Ectodermal cell (in vitro differentiated cells): ENCODE measurements around the gene FEM1B.

Source experiments
- H3K27ac ChIP-seq: 2 replicates; pipeline ENCODE4 v1.7.0; 2013; ENCODE audit warnings: mild to moderate bottlenecking, low read depth, low read length; ENCODE audit not compliant: insufficient read depth, poor library complexity, severe bottlenecking
- H3K27me3 ChIP-seq: 2 replicates; pipeline ENCODE4 v1.7.0; 2013; ENCODE audit warnings: mild to moderate bottlenecking, low read length; ENCODE audit not compliant: insufficient read depth, control insufficient read depth, poor library complexity, severe bottlenecking
- H3K36me3 ChIP-seq: one replicate; pipeline ENCODE4 v1.7.0; 2013; ENCODE audit warnings: low read length; ENCODE audit not compliant: control insufficient read depth, insufficient read depth
- H3K4me1 ChIP-seq: one replicate; pipeline ENCODE4 v1.7.0; 2013; ENCODE audit warnings: low read length; ENCODE audit not compliant: control insufficient read depth, insufficient read depth
- H3K4me3 ChIP-seq: 2 replicates; pipeline ENCODE4 v1.7.0; 2013; ENCODE audit warnings: low read depth, low read length, control low read depth; ENCODE audit not compliant: insufficient read depth
- H3K9me3 ChIP-seq: 2 replicates; pipeline ENCODE4 v1.7.0; 2013; ENCODE audit warnings: mild to moderate bottlenecking, low read length, moderate library complexity; ENCODE audit not compliant: control insufficient read depth
- WGBS, 2 experiments: methylation state at CpG; one replicate each; pipeline ENCODE4 v1.1.7; 2013; ENCODE audit warnings: missing lambda C conversion rate in 2 of 2; 5-methylcytosine and 5-hydroxymethylcytosine counted together

Gene FEM1B

DNA sequence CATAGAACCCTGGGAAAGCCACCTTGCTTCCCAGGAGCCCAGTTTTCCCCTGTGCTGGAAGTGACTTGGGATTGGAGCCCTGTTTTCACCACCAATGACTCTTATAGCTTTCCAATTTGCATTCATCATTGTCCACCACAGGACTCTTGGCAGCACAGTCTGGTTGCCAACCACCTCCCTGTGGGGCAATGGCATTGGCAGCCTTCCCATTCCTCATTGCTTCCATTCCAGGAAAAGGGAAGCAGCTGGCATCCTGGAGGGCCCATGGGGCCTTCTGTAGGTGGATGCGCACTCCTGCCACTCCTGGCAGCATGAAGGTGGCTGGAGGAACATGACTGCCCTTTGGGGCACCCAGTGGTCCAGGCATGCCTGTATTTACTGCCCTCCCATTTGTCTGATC is 57.7 kb downstream of the FEM1B start:
- H3K27ac ChIP-seq, result no peak overlapping the region
- peaks cover 19% of the 10 kb centered on the region for H3K4me1 ChIP-seq
- H3K9me3 ChIP-seq, result no peaks in the 10 kb centered on the region
- no peaks in the 10 kb centered on the region for H3K27me3 ChIP-seq
- H3K4me3 ChIP-seq, result no peak overlapping the region
- no peaks in the 10 kb centered on the region for H3K36me3 ChIP-seq
- 97% methylated on average over 1 of the region's 1 CpG for whole genome bisulfite sequencing, 2 experiments

DNA sequence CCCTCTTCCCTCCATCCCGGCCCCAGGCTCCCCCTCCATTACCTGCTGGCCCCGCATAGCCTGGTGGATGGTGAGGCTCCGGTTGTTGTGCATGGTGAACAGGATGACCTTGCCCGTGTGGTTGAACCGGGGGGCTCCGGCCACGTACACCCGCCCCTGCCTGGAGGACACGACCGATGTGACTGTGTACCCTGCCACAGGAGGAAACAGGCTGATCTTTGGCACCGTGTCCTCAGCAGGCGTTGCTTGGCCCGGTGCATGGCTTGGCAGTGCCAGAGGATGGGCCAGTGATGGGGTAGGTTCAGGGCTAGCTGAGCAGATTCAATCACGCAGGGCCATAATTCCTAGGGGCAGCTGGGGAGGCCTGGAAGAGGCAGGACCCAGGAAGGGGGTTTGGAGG is 58.1 kb downstream of the FEM1B start:
- Histone ChIP-seq H3K36me3 (no peaks in the 10 kb centered on the region), H3K27ac (no peak overlapping the region)
- WGBS, 2 experiments, result 95 to 96% methylated on average over 14 of the region's 14 CpGs

DNA sequence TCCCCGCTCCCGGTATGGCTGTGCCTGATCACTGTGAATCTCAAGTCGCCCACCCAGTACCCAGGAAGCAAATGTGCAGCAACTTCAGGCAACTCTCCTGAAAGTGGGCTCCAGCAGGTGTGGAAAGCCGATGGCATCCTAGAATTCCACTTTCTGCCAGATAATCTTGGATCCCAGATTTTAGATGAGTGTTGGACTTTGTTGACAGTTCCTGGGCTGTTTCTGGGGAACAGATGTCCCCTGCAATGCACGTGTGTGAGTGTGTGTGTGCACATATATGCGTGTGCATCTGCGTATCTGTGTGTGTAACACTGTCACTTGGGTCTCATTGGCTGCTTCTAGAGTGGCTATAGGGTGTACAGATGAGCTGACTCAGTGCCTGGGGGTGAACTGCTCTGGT is 59.0 kb downstream of the FEM1B start:
- Histone ChIP-seq H3K36me3 (no peaks in the 10 kb centered on the region), H3K27ac (no peak overlapping the region), H3K27me3 (no peaks in the 10 kb centered on the region), H3K4me1 (peaks cover 13% of the 10 kb centered on the region), H3K4me3 (no peak overlapping the region), H3K9me3 (no peaks in the 10 kb centered on the region)
- 72 to 73% methylated on average over 7 of the region's 7 CpGs for WGBS, 2 experiments

More for the DNA sequence above, 58.1 kb downstream of the FEM1B start:
- Histone ChIP-seq H3K4me3 (no peak overlapping the region), H3K4me1 (peaks cover 15% of the 10 kb centered on the region), H3K9me3 (no peaks in the 10 kb centered on the region), H3K27me3 (no peaks in the 10 kb centered on the region)

DNA sequence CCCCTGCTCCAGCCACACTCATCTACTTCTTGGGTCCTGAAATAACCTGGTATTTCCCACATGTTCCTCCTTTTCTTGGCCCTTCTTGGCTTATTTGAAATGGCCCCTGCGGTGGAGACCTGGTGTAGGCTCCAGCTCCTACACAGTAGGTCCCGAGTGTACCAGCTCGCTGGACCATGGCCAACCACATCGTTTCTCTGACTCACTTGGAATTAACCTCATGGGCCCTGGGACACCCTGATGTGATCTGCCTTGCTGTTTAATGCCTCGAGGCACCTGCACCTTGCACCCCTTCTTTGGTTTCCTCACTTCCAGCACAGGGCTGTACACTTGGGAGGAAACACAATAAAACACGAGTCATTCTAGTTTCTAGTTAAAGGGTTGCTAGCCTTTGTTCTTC is 60.3 kb downstream of the FEM1B start:
- Histone ChIP-seq H3K27ac (no peak overlapping the region), H3K4me3 (no peak overlapping the region), H3K4me1 (peaks cover 13% of the 10 kb centered on the region), H3K9me3 (no peaks in the 10 kb centered on the region), H3K36me3 (no peaks in the 10 kb centered on the region), H3K27me3 (no peaks in the 10 kb centered on the region)
- WGBS, 2 experiments, result 93 to 95% methylated on average over 6 of the region's 6 CpGs

DNA sequence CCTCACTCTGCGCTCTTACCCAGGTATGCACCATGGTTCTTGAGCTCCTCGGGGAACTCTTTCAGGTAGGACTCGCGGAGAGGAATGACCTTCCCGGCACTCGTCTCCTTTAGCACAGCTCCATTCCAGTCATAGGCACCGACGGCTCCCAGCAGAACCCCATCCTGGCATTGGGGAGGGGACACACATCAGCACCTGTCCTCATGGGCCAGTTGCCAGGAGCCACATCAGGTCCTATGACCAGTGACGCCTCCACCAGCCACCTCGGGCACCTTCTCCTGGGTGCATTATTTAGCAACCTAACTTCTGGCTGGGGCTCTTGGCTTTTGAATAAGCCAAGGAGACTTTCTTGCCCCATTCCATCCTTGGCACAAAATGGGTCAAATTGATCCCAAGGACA is 61.9 kb downstream of the FEM1B start:
- Histone ChIP-seq H3K4me3 (no peak overlapping the region), H3K36me3 (no peaks in the 10 kb centered on the region), H3K4me1 (peaks cover 13% of the 10 kb centered on the region), H3K27ac (no peak overlapping the region), H3K27me3 (no peaks in the 10 kb centered on the region), H3K9me3 (no peaks in the 10 kb centered on the region)
- WGBS, 2 experiments, result 94% methylated on average over 10 of the region's 10 CpGs

DNA sequence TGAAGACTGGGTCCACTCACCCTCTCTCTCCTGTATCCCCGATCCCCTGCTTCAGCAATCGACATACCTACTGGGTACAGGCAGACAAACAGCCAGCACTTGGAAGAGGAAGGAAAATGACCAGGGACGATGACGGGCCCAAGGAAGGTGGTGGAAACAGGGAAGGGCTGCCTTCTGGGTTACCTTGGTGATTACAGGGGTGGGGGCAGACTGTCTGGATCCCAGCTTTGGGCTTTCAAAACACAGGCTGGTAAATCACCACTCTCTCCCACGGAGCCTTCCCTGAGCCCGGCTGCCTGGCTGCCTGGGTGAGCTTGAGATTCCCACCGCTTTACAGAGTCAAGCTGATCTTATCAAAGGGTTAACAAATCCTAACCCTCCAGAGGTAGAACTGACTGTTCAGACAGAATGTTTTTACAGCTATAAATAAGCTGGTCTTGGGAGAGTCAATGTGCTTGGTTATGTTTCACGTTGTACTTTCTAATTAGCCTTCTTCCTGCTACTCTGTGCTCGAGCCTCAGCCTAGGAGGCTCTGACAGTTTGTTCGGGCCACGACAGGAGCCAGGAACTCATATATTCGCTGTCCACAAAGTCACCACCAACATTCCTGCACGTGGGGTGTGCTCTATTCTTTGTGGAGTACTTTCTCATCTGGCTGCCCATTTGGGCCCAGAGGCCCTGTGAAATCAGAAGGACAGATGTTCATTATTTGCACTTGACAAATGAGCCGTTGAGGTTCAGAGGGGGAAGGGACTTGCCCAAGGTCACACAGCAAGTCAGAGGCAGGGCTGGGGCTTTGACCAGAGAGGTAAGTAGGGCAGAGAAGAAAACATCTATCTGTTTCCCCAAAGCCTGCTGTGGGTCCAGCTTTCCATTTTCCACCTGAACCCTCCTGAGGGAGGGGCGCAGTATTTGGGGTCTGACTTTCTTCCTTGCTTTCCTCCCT is 63.5 kb downstream of the FEM1B start:
- no peaks in the 10 kb centered on the region for H3K36me3 ChIP-seq
- WGBS, 2 experiments, result 79 to 82% methylated on average over 15 of the region's 15 CpGs

DNA sequence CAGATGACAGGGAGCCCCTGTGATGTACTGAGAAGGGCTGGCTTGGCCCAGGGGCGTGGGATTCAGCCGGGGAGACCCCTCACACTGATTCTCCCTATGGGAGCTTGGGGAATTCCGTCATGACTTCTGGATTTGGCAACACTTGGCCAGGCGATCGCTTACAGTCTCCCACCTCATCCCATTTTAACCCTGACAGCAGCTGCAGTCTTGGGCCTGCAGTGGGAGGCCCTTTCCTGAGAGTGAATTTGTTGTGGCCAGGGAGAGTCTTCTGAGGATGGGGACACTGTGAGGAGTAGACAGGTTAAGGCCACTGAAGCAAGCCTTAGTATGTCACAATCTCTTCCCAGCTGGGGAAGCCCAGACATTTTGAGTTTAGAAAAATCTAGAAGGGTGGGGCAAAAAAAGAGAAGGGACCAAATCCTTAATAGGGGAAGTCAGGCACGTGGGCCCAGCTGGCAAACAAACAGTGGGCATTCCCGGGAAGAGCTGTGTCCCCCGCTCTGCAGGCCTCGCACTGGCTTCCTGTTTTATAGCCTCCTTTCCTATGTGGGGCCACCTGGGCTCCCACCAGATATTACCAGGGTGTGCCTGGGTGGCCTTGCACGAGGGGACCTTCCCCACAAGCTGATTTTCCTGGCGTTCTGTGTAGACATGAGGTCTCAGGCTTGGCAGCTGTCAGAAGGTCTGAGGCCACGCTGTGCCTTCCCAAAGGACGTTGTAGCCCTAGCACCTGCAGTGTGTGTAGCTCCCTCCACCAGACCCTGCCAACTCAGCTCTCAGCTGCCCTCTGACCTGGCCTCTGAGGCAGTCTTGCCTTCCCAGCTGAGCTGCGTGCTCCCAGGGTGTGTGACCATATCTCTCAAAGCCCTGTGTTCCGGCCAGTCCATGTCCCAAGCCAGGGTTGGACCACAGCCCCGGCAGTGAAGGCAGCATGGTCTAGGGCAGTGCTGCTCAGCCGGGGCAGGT is 64.5 kb downstream of the FEM1B start:
- H3K27ac ChIP-seq, result no peak overlapping the region
- 87 to 90% methylated on average over 17 of the region's 17 CpGs for WGBS, 2 experiments

More for the DNA sequence above, 63.5 kb downstream of the FEM1B start:
- H3K27ac ChIP-seq, result no peak overlapping the region
- no peaks in the 10 kb centered on the region for H3K27me3 ChIP-seq
- peaks cover 13% of the 10 kb centered on the region for H3K4me1 ChIP-seq
- no peak overlapping the region for H3K4me3 ChIP-seq
- H3K9me3 ChIP-seq, result no peaks in the 10 kb centered on the region

DNA sequence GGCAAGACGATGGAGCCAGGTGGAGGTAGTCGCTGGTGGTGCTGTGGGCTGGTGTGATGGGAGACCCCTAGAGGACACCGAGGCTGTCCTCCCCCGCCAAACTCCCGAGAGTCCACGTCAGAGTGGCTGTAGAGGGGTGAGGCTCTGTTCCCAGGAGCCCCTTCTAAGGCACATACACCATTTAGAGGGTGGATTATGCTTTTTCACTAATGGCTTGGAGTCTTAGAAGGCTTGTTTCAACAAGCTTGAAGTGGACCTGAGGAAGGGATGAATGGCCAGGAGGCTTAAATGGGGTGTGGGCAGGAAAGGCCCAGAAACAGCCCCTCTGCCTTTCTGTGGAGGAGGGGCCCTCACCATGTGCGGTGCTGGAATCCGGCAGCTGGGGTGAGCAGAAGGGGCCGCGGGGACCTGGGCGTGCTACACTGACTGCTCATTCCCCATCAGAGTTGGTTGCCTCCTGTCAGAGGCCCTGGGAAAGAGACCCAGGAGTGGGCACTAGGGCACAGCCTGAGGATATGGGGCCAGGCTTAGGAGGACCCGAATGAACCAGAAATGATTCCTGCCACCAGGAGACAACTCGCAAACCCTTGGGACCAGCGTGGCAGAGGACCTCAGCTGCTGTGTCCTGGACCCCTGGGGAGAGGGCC is 66.2 kb downstream of the FEM1B start:
- 87 to 88% methylated on average over 14 of the region's 14 CpGs for WGBS, 2 experiments
- Histone ChIP-seq H3K27me3 (no peaks in the 10 kb centered on the region), H3K36me3 (no peaks in the 10 kb centered on the region), H3K4me1 (peaks cover 6% of the 10 kb centered on the region), H3K9me3 (no peaks in the 10 kb centered on the region), H3K4me3 (no peak overlapping the region), H3K27ac (no peak overlapping the region)

More for the DNA sequence above, 64.5 kb downstream of the FEM1B start:
- Histone ChIP-seq H3K4me3 (no peak overlapping the region), H3K9me3 (no peaks in the 10 kb centered on the region), H3K27me3 (no peaks in the 10 kb centered on the region), H3K36me3 (no peaks in the 10 kb centered on the region), H3K4me1 (peaks cover 6% of the 10 kb centered on the region)

DNA sequence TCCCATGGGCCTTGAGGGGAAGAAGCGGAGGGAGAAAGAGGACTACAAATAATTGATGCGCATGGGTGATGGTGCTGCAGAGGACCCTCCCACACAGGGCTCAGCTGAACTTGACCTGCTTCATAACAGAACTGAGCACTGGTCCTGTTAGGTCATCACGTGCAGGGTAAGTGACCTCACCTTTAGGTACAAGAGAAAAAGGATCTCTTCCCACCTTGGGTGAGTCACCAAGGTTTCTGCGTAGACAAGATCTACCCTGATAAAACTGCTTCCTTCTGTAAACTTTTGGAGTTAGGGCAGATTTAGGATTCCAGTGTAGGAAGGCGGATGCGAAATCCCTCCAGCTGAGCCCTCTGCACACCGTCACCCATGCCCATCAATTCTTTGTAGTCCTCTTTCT is 67.1 kb downstream of the FEM1B start:
- Histone ChIP-seq H3K27ac (no peak overlapping the region), H3K27me3 (no peaks in the 10 kb centered on the region), H3K9me3 (no peaks in the 10 kb centered on the region), H3K4me3 (no peak overlapping the region), H3K4me1 (peaks cover 6% of the 10 kb centered on the region), H3K36me3 (no peaks in the 10 kb centered on the region)
- WGBS, 2 experiments, result 91 to 95% methylated on average over 7 of the region's 7 CpGs
